OCI-LY1 (cell line): ENCODE measurements around the gene ERBB2.

Source experiments
- H2AFZ ChIP-seq: fragments of 200-600 bp; sonication (generic), shearing (Covaris generic); 2 replicates; pipeline ENCODE4 v1.6.0; 2014; ENCODE audit warnings: antibody characterized with exemption, mild to moderate bottlenecking, low read length
- H3F3A ChIP-seq: fragments of 200-600 bp; sonication (generic), shearing (Covaris generic); 2 replicates; pipeline ENCODE4 v1.6.0; 2014; ENCODE audit warnings: mild to moderate bottlenecking, antibody characterized with exemption, low read length, moderate library complexity; ENCODE audit not compliant: insufficient read depth
- H3K27ac ChIP-seq: fragments of 200-600 bp; sonication (generic); 2 replicates; pipeline ENCODE4 v1.5.1; 2014; ENCODE audit warnings: low read length, mixed run types, mild to moderate bottlenecking, low read depth; ENCODE audit not compliant: poor library complexity, severe bottlenecking
- H3K27me3 ChIP-seq: fragments of 200-600 bp; sonication (generic); 2 replicates; pipeline ENCODE4 v1.6.0; 2014; ENCODE audit warnings: antibody characterized with exemption, mild to moderate bottlenecking, low read length, moderate library complexity; ENCODE audit not compliant: insufficient read depth
- H3K36me3 ChIP-seq: fragments of 200-600 bp; sonication (generic); 2 replicates; pipeline ENCODE4 v1.6.1; 2014; ENCODE audit warnings: mild to moderate bottlenecking, antibody characterized with exemption, low read length, moderate library complexity, mixed read lengths; ENCODE audit not compliant: insufficient read depth
- H3K4me1 ChIP-seq: fragments of 200-600 bp; sonication (generic); 2 replicates; pipeline ENCODE4 v1.5.1; 2014; ENCODE audit warnings: mild to moderate bottlenecking, low read length, moderate library complexity; ENCODE audit not compliant: insufficient read depth, severe bottlenecking
- H3K4me2 ChIP-seq: fragments of 200-600 bp; sonication (generic), shearing (Covaris generic); 2 replicates; pipeline ENCODE4 v1.6.1; 2014; ENCODE audit warnings: low read length
- H3K4me3 ChIP-seq: fragments of 200-600 bp; sonication (generic); 2 replicates; pipeline ENCODE4 v1.5.1; 2014; ENCODE audit warnings: low read length, low read depth, mild to moderate bottlenecking, mixed read lengths; ENCODE audit not compliant: poor library complexity, severe bottlenecking
- H3K79me2 ChIP-seq: fragments of 200-600 bp; shearing (Covaris generic); 2 replicates; pipeline ENCODE4 v1.6.1; 2016; ENCODE audit warnings: mixed run types, low read length, mixed read lengths; ENCODE audit not compliant: insufficient read depth
- H3K9ac ChIP-seq: fragments of 200-600 bp; sonication (generic), shearing (Covaris generic); 2 replicates; pipeline ENCODE4 v1.6.1; 2014; ENCODE audit warnings: mild to moderate bottlenecking, low read length, mixed read lengths
- H3K9me2 ChIP-seq: fragments of 200-600 bp; sonication (generic), shearing (Covaris generic); 2 replicates; pipeline ENCODE4 v1.6.1; 2014; ENCODE audit warnings: low read depth, mild to moderate bottlenecking, low read length, mixed read lengths
- H3K9me3 ChIP-seq: fragments of 200-600 bp; shearing (Covaris generic); 2 replicates; pipeline ENCODE4 v1.6.1; 2014; ENCODE audit warnings: low read length, mixed read lengths
- H4K20me1 ChIP-seq: fragments of 200-600 bp; sonication (generic), shearing (Covaris generic); 2 replicates; pipeline ENCODE4 v1.6.0; 2016; ENCODE audit warnings: mild to moderate bottlenecking, low read length; ENCODE audit not compliant: insufficient read depth
- CTCF ChIP-seq: fragments of 200-600 bp; sonication (generic), shearing (Covaris generic); IDR thresholded peaks from 2 replicates; pipeline ENCODE4 v1.5.1; 2017; ENCODE audit warnings: mild to moderate bottlenecking, antibody characterized with exemption, low read length, moderate library complexity, mixed read lengths
- EZH2 ChIP-seq: fragments of 200-600 bp; sonication (generic), shearing (Covaris generic); IDR thresholded peaks from 2 replicates; pipeline ENCODE4 v1.8.0; 2017; ENCODE audit warnings: borderline replicate concordance, mixed run types, mild to moderate bottlenecking, antibody characterized with exemption, low read length, moderate library complexity, mixed read lengths

Gene ERBB2

GRCh38 chr17:39767147-39767546 is 67.3 kb downstream of the ERBB2 start:
- Histone ChIP-seq H3F3A (peaks cover 12% of the 10 kb centered on the region), H3K79me2 (peaks cover 56% of the 10 kb centered on the region), H3K27ac (peak overlapping the region; percentile 72), H3K36me3 (peaks cover 100% of the 10 kb centered on the region), H3K27me3 (no peaks in the 10 kb centered on the region), H2AFZ (no peak overlapping the region), H3K4me3 (no peak overlapping the region), H3K9me3 (no peaks in the 10 kb centered on the region), H3K9ac (peak overlapping the region; percentile 17; the same call in 1 of the 2 replicates), H3K4me2 (no peak overlapping the region), H3K4me1 (peaks cover 89% of the 10 kb centered on the region), H3K9me2 (no peaks in the 10 kb centered on the region), H4K20me1 (no peaks in the 10 kb centered on the region)
- TF ChIP-seq CTCF (no peak), EZH2 (no peak)

GRCh38 chr17:39769974-39770587 is 70.2 kb downstream of the ERBB2 start:
- H3K4me2 ChIP-seq, result peak overlapping the region; percentile 97
- H3K9me2 ChIP-seq, result no peaks in the 10 kb centered on the region
- H3K9ac ChIP-seq, result peak overlapping the region; percentile 84
- peak overlapping the region; percentile 92 for H3K27ac ChIP-seq
- H2AFZ ChIP-seq, result no peak overlapping the region
- H3K79me2 ChIP-seq, result peaks cover 85% of the 10 kb centered on the region
- no peaks in the 10 kb centered on the region for H3K27me3 ChIP-seq
- H3F3A ChIP-seq, result peaks cover 6% of the 10 kb centered on the region; the same call in 1 of the 2 replicates
- TF ChIP-seq EZH2 (no peak), CTCF (no peak)
- no peaks in the 10 kb centered on the region for H4K20me1 ChIP-seq
- no peaks in the 10 kb centered on the region for H3K9me3 ChIP-seq
- peaks cover 99% of the 10 kb centered on the region for H3K4me1 ChIP-seq
- H3K36me3 ChIP-seq, result peaks cover 100% of the 10 kb centered on the region
- peak overlapping the region; percentile 80 for H3K4me3 ChIP-seq

- Histone ChIP-seq H3K9me3 (no peaks in the 10 kb centered on the region), H3K9ac (peak overlapping the region; percentile 84), H3K4me1 (peaks cover 90% of the 10 kb centered on the region), H2AFZ (no peak overlapping the region), H3K9me2 (no peaks in the 10 kb centered on the region), H3K79me2 (peaks cover 97% of the 10 kb centered on the region), H3K36me3 (peaks cover 98% of the 10 kb centered on the region), H4K20me1 (no peaks in the 10 kb centered on the region), H3F3A (peaks cover 6% of the 10 kb centered on the region; the same call in 1 of the 2 replicates), H3K27ac (peak overlapping the region; percentile 92), H3K4me3 (peak overlapping the region; percentile 80), H3K27me3 (no peaks in the 10 kb centered on the region), H3K4me2 (peak overlapping the region; percentile 97)
- TF ChIP-seq CTCF (no peak), EZH2 (no peak)
These were observed 72.6 kb downstream of the ERBB2 start for GRCh38 chr17:39772415-39772814.
